NCI-H2196 (cell line): ENCODE data around the gene SMIM9.
"Not testable (repeated sequence)": the region's sequence is repeated elsewhere in the genome, so short reads cannot be mapped to it uniquely, and the experiment has no call there.

Experiments
- DNase-seq: peaks from one replicate; lab custom pipeline; 2025; ENCODE audit not compliant: unreplicated experiment; lab: John Stamatoyannopoulos, UW

The SMIM9 gene

DNA sequence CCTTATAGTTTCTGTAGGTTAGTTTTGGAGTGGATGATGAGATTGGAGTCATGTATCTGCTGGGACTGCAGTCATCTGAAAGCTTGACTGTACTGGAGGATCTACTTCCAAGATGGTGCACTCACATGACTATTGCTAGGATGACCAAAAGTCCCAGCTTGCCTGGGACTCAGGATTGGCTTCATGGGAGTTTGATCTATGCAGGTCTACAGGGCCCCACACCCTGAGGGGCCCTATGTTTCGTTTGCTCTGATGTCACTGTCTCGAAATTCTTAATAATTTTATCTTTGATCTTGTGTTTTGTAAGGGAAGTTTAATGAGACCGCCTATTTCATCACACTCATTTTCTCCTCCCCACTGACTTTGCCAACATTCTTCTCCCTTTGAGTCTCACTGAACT lies at the start of gene SMIM9:
Gene SMIM9, minus strand, starts transcription at position 101 of the 400 bp plus-strand sequence. CDS start 3,806 bp downstream, outside the sequence.
- no peak for DNase-seq

DNA sequence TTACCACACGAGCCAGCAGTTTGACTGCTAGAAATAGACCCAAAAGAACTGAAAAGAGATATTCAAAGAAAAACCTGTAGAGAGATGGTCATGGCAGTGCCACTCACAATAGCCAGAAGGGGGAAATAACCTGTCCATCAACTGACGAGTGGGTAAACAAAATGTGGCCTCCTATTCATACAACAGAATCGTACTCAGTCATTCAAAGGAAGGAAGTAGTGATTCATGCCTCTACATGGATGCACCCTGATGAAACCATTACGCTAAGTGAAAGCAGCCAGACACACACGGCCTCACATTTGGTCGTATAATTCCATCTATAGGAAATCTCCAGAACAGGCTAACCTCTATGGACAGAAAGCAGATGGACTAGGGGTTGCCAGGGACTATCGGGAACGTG lies 49.6 kb upstream of the SMIM9 start:
- not testable (repeated sequence) for DNase-seq

DNA sequence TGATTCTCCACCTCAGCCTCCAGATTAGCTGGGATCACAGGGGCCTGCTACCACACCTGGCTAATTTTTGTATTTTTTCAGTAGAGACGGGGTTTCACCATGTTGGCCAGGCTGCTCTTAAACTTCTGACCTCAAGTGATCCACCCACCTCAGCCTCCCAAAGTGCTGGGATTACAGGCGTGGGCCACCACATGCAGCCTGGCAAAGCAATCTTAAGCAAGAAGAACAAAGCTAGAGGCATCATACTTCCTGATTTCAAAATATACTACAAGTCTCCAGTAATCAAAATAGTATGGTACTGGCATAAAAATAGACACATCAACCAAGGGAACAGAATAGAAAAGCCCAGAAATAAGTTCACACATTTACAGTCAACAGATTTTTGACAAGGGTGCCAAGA lies 38.9 kb upstream of the SMIM9 start:
- no peak for DNase-seq

DNA sequence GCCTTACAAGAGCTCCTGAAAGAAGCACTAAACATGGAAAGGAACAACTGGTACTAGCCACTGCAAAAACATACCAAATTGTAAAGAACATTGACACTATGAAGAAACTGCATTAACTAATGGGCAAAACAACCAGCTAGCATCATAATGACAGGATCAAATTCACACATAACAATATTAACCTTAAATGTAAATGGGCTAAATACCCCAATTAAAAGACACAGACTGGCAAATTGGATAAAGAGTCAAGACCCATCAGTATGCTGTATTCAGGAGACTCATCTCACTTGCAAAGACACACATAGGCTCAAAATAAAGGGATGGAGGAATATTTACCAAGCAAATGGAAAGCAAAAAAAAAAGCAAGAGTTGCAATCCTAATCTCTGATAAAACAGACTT lies 34.1 kb upstream of the SMIM9 start:
- DNase-seq, result not testable (repeated sequence)

DNA sequence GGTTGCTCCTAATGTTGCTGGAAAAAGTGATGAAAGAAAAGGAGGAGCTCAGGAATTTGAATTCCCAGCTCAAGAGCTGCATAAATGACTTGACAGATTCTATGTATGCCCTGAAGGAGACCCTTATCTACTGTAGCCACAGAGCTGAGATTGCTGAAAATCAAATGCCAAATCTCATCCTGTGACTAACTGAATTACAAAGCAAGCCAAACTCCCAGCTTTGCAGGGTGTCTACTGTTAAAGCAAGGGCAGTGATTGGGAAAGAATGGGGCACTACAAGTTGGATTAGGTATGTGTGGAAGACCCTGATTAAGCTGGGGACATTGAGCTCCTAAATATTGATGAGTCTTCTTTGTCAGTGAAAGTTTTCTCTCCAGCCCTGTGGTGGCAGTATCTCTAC lies 20.8 kb upstream of the SMIM9 start:
- DNase-seq, result no peak

DNA sequence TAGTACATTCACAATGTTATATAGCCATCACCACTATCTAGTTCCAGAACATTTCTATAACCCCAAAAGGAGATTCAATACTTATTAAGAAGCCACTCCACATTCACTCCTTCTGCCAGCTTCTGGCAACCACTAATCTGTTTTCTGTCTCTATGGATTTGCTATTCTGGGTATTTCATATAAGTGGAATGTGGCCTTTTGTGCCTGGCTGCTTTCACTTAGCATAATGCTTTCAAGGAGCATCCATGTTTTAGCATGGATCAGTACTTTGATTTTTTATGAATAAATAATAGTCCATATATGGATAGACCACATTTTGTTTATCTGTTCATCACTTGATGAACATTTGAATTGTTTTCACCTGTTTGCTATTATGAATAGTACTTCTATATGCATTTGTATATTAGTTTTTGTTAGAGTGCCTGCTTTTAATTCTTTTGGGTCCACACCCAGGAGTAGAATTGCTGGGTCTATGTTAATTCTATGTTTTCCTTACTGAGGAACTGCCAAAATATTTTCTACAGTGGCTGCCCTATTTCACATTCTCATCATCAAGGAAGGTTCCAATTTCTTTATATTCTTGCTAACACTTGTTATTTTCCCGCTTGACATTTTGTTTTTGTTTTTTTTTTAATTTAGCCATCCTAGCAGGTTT lies 16.6 kb upstream of the SMIM9 start:
- DNase-seq, result no peak

DNA sequence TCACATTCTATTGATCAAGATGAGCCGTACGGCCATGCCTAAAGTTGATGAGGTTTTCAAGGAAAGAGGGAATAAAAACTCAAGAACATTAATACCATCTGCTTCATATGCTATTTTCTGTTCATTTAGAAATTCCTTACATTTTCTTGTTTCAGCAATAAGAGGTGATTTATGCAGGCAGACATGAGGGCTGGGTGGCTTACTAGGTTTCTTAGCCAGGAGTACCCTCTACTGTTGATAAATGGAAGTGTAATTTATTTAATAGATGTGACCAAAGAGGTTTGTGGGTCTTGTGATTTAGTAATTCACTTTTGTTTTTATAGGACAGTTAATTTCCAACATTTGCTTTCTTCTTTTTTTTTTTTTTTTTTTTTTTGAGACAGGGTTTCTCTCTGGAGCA lies 6.4 kb upstream of the SMIM9 start:
- peak; percentile 14 for DNase-seq

DNA sequence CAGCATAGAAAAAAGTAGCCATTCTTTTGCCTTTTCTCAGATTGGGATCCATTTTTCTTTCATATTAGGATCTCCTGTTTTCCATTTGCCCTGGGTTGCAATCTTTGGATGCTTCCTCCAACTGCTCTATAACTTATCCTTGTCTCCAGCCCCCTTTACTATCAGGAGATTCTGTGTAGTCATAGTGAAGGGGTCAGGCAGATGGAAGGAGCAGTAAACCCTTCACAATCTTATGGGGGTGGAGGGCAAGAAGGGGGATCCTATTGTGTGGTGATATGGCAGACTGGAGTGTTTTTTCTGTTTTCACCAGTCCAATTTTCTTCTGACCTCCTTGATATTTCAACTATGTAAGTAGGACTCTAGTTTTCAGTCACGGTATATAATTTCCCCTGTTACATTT lies 1.7 kb upstream of the SMIM9 start:
- no peak for DNase-seq

DNA sequence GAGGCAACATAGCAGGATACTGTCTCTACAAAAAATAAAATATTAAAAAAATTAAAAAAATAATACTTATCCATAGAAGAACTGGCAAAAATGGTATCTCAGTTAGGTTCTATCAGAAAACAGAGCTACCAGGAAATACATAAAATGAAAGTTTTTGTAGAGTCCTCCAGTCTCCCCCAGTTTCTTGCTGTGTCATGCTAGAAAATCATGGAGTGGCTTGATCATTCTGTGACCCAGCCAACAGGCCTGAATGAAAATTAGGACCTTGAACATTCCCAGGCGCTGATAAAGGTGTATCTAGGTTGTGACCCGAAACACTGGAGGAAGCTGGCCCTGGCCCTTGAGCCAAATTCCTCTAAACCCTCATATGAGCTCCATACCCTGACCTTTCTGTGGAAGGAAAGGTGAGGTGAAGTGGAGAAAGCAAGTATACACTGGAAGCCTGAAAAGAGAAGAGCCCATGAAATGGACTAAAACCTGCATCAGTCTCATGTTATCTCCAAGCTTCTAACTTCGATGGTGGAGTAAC lies 652 bp downstream of the SMIM9 start:
- DNase-seq, result no peak

DNA sequence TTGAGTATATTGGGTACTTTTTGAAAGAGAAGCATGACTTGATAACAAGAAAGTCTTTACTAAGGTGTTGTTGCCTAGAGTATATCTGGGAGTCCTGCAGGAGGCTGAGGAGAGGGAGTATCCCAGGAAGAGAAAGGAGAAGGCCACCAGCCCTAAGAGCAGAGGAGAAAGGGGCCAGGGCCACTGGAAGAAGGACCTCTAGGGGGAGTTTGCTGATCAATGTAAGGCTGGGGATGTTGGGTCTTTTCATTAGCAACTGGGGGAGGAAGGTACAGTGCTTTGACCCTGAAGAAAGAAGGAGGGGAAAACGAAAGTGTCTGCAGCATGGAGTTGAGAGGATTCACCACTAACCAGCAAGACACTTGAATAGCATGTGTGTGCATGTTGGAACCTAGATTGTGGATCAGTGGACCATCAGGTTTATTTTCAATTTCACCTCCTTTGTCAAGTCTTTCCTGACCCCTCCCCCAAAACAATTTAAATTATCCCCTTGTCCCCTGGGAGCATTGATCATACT lies 4.5 kb downstream of the SMIM9 start:
- no peak for DNase-seq

DNA sequence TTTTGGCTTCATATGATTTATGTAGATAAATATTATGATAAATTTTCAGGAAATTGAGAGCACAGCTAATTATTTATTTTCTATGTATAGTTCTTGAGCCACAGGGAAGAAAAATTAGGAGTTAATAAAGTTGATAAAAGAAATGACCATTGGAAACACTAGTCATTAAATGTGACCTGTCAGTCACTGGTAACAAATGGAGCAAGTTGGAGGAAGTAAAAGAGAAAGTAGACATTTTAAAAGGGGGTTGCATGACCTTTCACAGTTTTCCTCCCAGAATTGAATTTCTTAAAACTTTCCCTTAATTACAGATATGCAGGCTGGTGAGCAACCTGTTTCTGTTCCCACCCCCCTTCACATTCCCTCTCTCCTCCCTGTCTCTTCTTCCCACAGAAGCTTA lies 5.3 kb downstream of the SMIM9 start:
- no peak for DNase-seq

DNA sequence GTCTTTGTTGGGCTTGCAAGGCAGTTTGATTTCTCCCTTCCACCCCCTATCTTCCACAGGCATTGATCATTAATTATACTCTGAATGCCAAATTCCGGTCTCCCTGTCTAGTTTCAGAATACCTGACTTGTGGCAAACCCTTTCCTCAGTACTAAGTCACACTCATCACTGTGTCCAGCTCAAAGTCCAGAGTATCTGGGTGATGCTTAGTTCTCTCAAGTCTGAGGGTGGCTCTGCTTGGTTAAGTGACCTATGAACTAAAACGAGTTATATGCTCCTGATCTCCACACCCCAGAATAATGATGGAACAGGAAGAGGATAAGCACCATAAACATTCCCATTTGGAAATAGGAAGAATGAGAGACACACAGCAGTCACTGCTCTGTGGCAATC lies 6.5 kb downstream of the SMIM9 start:
- DNase-seq, result no peak

DNA sequence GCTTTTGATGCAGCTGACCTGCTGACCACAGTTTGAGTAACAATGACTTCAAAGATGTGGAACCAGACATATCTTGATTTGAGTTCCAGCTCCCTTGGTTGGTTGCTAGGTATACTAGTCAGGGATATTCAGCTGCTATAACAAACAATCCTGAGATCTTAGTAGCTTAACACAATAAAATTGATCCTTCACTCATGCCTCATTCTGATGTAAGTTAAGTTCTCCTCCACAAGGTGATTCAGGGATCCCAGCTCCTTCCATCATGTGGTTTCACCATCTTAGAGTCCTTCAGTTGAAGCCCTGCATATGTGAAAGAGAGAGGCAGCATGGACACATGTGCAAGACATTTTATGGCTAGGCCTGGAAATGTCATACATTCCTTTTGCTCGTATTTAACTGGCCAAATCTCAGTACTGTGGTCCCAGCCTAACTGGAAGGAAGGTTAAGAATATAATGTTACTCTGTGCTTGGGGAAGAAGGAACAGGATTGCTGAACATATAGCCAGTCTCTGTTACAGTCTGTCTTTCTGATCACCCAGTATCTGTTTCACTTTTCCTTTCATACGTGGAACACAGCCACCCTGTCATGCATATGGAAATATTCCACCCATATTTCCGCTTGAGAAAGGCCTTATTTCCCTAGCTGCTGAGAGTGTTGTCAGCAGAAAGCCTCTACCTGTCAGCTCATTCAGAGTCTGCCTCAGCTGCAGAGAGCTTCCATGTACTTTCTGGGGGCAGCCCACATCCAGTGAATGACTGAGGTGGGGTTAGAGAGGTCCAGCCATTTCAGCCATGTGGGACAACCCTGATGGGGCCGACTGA lies 7.1 kb downstream of the SMIM9 start:
- no peak for DNase-seq

DNA sequence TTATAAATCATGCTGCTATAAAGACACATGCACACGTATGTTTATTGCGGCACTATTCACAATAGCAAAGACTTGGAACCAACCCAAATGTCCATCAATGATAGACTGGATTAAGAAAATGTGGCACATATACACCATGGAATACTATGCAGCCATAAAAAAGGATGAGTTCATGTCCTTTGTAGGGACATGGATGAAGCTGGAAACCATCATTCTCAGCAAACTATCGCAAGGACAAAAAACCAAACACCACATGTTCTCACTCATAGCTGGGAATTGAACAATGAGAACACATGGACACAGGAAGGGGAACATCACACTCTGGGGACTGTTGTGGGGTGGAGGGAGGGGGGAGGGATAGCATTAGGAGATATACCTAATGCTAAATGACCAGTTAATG lies 8.9 kb downstream of the SMIM9 start:
- DNase-seq, result not testable (repeated sequence)

DNA sequence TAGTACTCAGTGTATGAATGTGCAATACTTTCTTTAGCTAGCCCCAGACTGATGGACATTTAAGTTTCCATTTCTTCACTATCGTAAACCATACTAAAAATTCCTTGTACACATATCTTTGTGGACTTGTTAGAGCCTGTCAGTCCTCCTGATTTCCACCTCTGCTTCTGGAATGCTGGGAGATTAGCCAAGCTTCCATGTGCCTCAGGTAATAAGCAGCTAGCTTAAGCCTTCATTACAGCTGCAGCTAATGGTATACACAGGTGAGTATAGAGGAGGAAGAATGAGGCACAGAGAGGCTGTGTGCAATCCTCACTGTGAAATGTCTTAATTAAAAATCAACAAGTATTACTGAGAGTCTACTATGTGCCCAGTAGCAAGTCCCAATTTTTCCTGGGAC lies 9.8 kb downstream of the SMIM9 start:
- DNase-seq, result no peak

DNA sequence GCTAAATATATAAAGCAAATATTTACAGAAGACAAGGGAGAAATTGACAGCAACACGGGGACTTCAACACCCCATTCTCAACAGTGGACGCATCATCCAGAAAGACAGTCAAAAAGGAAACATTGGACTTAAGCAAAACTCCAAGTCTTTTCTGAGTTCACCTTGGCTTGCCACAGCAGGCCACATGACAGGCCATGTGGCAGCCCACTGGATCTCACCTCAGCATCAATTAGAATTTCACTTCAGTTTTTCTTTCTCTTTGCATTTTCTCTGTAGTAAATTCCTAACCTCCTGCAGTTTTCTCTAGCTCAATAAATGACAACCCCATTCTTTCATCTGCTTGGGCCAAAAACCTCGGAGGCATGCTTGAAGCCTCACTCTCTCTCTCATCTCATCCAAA lies 12.4 kb downstream of the SMIM9 start:
- DNase-seq, result no peak

DNA sequence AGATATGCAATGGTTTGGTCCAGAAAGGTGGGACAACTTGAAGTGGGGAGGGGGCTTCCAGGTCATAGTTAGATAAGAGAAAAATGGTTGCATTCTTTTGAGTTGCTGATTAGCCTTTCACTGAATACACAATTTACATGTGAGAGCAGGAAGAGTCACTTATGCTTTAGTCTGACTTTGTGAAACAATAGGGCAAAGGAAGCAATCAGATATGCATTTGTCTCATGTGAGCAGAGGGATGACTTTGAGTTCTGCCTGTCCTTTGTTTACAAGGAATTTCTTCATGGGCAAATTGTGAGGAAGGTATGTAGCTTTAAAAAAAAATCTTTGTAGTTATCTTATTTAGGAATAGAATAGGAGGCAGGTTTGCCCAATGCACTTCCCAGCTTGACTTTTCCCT lies 12.9 kb downstream of the SMIM9 start:
- no peak for DNase-seq

DNA sequence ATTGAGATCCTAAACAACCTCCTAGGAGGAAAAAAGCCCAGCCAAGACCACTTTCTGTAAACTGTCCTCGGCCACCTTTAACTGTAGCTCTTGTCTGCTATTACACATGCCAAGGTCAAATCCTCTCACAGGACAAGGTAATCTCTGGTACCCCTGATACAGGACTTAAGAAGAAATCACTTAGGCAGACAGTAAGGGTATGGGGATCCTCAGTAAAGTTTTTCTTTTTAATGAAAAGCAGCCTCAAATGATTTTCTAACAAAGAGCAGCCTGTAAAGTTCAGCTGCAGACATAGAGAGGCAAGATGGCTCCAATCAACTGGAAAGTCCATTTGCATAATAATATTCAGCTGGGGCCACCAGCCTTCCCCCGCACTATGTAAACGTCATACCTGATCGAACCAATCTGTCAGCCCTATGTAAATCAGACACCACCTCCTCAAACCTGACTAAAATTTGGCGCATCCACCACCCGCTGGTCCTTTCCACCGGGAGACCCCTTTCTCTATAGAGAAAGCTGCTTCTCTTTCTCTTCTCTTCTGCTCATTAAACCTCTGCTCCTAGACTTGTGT lies 14.6 kb downstream of the SMIM9 start:
- DNase-seq, result no peak

DNA sequence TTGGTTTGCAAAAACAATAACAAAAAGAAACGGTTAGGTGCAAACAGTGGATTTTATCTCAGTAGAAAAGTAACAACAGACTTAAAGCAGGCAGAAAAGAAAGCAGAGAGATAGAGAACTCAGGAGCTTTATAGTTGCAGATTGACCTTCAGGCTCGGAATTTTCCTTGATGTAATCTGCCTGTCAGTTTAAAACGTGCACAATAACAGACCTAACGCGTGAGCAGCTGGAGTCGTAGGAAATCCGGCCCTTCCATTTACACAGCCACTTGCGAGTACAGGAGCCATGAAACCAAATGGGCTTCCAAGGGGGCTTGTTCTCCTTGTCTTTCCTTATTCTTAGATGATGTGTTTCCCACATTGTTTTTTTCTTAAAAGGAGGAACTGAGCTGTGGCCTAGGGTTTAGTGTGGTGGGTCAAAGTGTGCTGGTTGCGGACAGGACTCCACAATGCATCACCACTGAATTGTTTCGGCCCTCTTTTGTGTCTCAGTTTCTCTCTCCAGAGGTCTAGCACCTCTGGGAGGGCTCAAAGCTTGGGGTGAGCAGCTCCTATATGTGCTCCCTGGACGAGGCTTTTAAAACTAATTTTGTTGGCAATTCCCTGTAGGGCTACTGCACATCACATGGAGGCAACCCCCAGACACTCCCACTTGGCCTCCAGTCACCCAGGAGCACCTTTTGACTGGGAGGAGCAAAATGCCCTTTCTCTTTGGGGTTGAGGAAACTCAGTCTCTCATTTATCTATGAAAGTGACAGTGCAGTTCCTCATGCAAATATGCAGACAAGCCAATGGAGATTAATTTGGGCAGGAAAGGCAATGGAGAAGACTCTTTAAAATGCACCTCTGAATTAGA lies 15.3 kb downstream of the SMIM9 start:
- DNase-seq, result no peak

DNA sequence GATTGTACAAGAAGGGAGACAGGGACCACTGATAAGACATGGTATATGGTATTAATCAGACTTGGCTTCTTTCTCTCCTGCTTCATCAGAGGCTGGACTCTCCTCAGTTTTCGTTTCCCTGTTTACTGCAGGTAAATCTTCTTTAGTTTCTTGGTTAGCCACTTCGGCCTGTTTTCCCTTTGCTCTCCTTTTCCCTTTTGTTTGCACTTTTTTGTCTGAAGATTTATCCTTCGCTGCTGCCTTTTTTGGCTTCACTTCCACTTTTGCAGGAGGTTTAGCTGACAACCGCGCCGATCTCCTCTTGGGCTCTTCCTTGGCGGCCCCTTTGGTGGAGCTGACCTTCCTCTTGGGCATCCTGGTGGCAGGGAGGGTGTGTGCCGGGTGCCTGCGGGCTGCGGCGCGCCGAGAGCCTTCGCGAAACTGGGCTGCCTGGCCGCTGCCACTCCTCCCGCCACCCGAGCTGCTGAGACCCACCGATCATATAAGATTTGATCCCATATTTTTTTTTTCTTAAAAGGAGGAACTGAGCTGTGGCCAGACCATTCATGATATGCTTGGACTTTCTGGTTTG lies 17.3 kb downstream of the SMIM9 start:
- DNase-seq, result not testable (repeated sequence)
